GM12878 (cell line): Measurements from ENCODE around the gene TK2. TPM values are rescaled to one million over a fixed set of nuclear protein-coding genes. Genes with fewer than 3 reads are reported as not detected.

Experiments
- SMAD5 ChIP-seq: IDR thresholded peaks from 2 replicates; pipeline ENCODE4 v1.6.1; 2016; ENCODE audit warnings: antibody characterized with exemption, low read depth
- SMARCA5 ChIP-seq: fragments of 450-650 bp; IDR thresholded peaks from 2 replicates; pipeline ENCODE4 v1.6.1; 2017; ENCODE audit warnings: mild to moderate bottlenecking
- SPI1 ChIP-seq: IDR thresholded peaks from 2 replicates; pipeline ENCODE4 v1.6.1; 2011; ENCODE audit warnings: low read depth, mild to moderate bottlenecking, low read length, moderate library complexity, borderline replicate concordance; ENCODE audit not compliant: insufficient read depth
- ZBTB40 ChIP-seq: fragments of 450-650 bp; IDR thresholded peaks from 2 replicates; pipeline ENCODE4 v1.6.1; 2016; ENCODE audit warnings: mild to moderate bottlenecking, moderate library complexity, borderline replicate concordance
- polyA plus RNA-seq, 11 experiments: library from polyadenylated mRNA; depleted of rRNA in 4 of 11; unstranded in 6 of 11; stranded (reverse) in 5 of 11; fragments of >200 nt; fragmentation: Nextera tagmentation in 4 of 11; fragmentation: Illumina TruSeq in 1 of 11; extraction: Ambion mirVana in 4 of 11; extraction: Trizol in 1 of 11; gene quantifications; 1 replicate in 1 of 11; 2 replicates in 10 of 11; pipeline versions ENCODE4 v1.2.1 to v1.2.3, GENCODE V29; 2011 to 2016; ENCODE audit warnings: inconsistent platforms in 2 of 11, missing spikeins in 2 of 11, low read depth in 1 of 11
- total RNA-seq, 4 experiments: library from RNA; depleted of rRNA in 3 of 4; stranded (reverse); fragments of >200 nt in 3 of 4; fragmentation: Illumina TruSeq in 1 of 4; extraction: Trizol in 1 of 4; gene quantifications; 2 replicates each; pipeline versions ENCODE4 v1.2.1 to v1.2.3, GENCODE V29; 2013 to 2021
- TF ChIP-seq, protein P1 (sequence below): fragments of 150-350 bp; IDR thresholded peaks from 2 replicates; pipeline ENCODE4 v1.6.1; 2014; ENCODE audit warnings: mild to moderate bottlenecking, low read depth, low read length

Gene TK2
- total and polyA plus RNA-seq, 10 of the 15 experiments (the other 5 are each of a cell fraction or from before 2014, with no cell fraction given), result 1.3 to 12.4 (median 3.0) TPM

- TF ChIP-seq ZBTB40 (no peak), SMAD5 (no peak), SMARCA5 (no peak), SPI1 (no peak)
- TF ChIP-seq, protein P1, sequence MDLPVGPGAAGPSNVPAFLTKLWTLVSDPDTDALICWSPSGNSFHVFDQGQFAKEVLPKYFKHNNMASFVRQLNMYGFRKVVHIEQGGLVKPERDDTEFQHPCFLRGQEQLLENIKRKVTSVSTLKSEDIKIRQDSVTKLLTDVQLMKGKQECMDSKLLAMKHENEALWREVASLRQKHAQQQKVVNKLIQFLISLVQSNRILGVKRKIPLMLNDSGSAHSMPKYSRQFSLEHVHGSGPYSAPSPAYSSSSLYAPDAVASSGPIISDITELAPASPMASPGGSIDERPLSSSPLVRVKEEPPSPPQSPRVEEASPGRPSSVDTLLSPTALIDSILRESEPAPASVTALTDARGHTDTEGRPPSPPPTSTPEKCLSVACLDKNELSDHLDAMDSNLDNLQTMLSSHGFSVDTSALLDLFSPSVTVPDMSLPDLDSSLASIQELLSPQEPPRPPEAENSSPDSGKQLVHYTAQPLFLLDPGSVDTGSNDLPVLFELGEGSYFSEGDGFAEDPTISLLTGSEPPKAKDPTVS, result no peak
Observed at GRCh38 chr16:66517586-66518263, 32.2 kb downstream of the TK2 start (continued).
